HEK293 (cell line): ENCODE data around the gene COX5A.

Experiments used
- CTCF ChIP-seq: fragments of 450-650 bp; formaldehyde crosslinking; IDR thresholded peaks from 2 replicates; pipeline ENCODE4 v1.5.1; 2016; ENCODE audit warnings: missing biosample characterization, missing genetic modification characterization
- IKZF3 ChIP-seq: fragments of 450-650 bp; IDR thresholded peaks from 2 replicates; pipeline ENCODE4 v1.5.0; 2018; ENCODE audit warnings: missing biosample characterization, mild to moderate bottlenecking, missing genetic modification characterization, moderate library complexity
- INSM2 ChIP-seq: fragments of 450-650 bp; formaldehyde crosslinking; IDR thresholded peaks from 2 replicates; pipeline ENCODE4 v1.5.1; 2016; ENCODE audit warnings: missing biosample characterization, missing genetic modification characterization

- TF ChIP-seq CTCF (tag by site-specific recombination) (no peak), INSM2 (tag by site-specific recombination) (no peak), IKZF3 (tag by site-specific recombination) (no peak)
Observed at GRCh38 chr15:74872702-74873035, 65.2 kb downstream of the COX5A start.
